Left ventricle myocardium inferior (tissue), 1 donor: ENCODE data around the gene GRIA1. TPM values are rescaled to one million over a fixed set of nuclear protein-coding genes. Genes with fewer than 3 reads are reported as not detected.
"Not testable (repeated sequence)": the region's sequence is repeated elsewhere in the genome, so short reads cannot be mapped to it uniquely, and the experiment has no call there.

Experiments used
- DNase-seq: peaks from one replicate; pipeline ENCODE4 v3.0.0-alpha.2; 2020
- H3K27ac ChIP-seq: fragments of 200-600 bp; replicated peaks from 2 replicates; pipeline ENCODE4 v1.8.0; 2021
- H3K27me3 ChIP-seq: fragments of 200-600 bp; 2 replicates; pipeline ENCODE4 v1.8.0; 2021; ENCODE audit warnings: low read depth
- H3K36me3 ChIP-seq: fragments of 200-600 bp; 2 replicates; pipeline ENCODE4 v1.8.0; 2021
- H3K4me1 ChIP-seq: fragments of 200-600 bp; 2 replicates; pipeline ENCODE4 v1.8.0; 2021
- H3K4me3 ChIP-seq: fragments of 200-600 bp; 2 replicates; pipeline ENCODE4 v1.8.0; 2021; ENCODE audit warnings: mild to moderate bottlenecking, moderate library complexity
- H3K9me3 ChIP-seq: fragments of 200-600 bp; replicated peaks from 2 replicates; pipeline ENCODE4 v1.8.0; 2021
- intact Hi-C: fragments of 100-400 bp; cut with micrococcal nuclease; formaldehyde crosslinking; loops from one replicate; pipeline ENCODE4 v1.11.0; 2022
- total RNA-seq: library from RNA; stranded (reverse); fragmentation: NEBNext Ultra II Directional; extraction: Animal tissue kit (Norgen Biotek cat#: 25700); gene quantifications from one replicate; pipeline ENCODE4 v1.2.1, GENCODE V29; 2021
- TF ChIP-seq, protein P1 (sequence below): fragments of 200-600 bp; IDR thresholded peaks from 2 replicates; pipeline ENCODE4 v1.8.0; 2021; ENCODE audit warnings: antibody characterized with exemption, mild to moderate bottlenecking, borderline replicate concordance
- donor health status: DM: no; HTN: yes; CAD: no; lungs with severe emphysema.

Gene GRIA1
- total RNA-seq, 1 donor from 2014 or later = 0.14 TPM

DNA sequence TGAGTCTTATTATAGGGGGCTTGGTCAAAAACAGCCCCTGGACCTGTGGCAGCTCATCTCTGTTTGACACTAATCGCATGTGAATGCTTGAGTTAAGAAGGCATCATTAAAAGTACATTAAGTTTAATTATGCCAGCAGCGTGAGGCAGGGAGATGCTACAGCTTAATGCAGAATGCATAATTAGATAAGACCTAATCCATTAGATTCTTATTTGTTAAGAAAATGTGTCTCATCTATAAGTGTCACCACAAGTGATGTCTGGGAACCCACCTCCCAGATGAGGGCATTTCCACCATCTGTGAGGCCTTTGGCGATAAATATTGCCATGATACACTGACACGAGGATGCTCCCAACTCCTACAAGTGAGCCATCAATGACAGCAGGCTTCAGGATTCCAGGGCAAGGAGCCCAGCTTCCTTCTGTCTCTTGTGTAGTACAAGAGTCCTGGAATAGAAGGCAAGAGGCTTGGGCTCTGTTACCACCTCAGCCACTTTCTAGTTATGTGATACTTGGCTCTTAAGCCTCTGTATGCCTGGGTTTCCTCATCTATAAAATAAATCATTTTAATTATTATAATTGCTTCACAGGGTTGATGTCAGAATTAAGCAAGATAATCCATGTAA lies 345.5 kb downstream of the GRIA1 start:
- peaks cover 1% of the 10 kb centered on the region for H3K27me3 ChIP-seq
- DNase-seq = no peak
- intact Hi-C loops = no loop called here
- H3K36me3 ChIP-seq = no peaks in the 10 kb centered on the region
- no peak overlapping the region for H3K4me3 ChIP-seq
- H3K4me1 ChIP-seq = no peaks in the 10 kb centered on the region
- no peak overlapping the region for H3K27ac ChIP-seq
- no peaks in the 10 kb centered on the region for H3K9me3 ChIP-seq
- TF ChIP-seq, protein P1, sequence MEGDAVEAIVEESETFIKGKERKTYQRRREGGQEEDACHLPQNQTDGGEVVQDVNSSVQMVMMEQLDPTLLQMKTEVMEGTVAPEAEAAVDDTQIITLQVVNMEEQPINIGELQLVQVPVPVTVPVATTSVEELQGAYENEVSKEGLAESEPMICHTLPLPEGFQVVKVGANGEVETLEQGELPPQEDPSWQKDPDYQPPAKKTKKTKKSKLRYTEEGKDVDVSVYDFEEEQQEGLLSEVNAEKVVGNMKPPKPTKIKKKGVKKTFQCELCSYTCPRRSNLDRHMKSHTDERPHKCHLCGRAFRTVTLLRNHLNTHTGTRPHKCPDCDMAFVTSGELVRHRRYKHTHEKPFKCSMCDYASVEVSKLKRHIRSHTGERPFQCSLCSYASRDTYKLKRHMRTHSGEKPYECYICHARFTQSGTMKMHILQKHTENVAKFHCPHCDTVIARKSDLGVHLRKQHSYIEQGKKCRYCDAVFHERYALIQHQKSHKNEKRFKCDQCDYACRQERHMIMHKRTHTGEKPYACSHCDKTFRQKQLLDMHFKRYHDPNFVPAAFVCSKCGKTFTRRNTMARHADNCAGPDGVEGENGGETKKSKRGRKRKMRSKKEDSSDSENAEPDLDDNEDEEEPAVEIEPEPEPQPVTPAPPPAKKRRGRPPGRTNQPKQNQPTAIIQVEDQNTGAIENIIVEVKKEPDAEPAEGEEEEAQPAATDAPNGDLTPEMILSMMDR = no peak

DNA sequence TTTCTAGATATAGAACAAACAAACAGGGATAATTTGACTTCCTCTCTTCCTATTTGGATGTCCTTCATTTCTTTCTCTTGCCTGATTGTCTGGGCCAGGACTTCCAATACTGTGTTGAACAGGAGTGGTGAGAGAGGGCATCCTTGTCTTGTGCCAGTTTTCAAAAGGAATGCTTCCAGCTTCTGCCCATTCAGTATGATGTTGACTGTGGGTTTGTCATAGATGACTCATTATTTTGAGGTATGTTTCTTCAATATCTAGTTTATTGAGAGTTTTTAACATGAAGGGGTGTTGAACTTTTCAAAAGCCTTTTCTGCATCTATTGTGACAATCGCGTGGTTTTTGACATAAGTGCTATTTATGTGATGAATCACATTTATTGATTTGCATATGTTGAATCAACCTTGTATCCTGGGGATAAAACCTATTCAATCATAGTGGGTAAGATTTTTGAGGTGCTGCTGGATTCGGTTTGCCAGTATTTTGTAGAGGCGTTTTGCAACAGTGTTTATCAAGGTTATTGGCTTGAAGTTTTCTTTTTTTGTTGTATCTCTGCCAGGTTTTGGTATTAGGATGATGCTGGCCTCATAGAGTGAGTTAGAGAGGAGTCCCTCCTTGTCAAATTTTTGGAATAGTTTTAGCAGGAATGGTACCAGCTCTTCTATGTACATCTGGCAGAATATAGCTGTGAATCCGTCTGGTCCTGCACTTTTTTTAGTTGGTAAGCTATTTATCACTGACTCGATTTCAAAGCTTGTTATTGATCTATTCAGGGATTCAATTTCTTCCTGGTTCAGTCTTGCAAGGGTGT lies 359.0 kb downstream of the GRIA1 start:
- H3K36me3 ChIP-seq, DNase-seq, intact Hi-C loops, H3K4me1 ChIP-seq, H3K27me3 ChIP-seq, H3K4me3 ChIP-seq, H3K27ac ChIP-seq: not testable (repeated sequence)
- peaks cover 14% of the 10 kb centered on the region for H3K9me3 ChIP-seq

DNA sequence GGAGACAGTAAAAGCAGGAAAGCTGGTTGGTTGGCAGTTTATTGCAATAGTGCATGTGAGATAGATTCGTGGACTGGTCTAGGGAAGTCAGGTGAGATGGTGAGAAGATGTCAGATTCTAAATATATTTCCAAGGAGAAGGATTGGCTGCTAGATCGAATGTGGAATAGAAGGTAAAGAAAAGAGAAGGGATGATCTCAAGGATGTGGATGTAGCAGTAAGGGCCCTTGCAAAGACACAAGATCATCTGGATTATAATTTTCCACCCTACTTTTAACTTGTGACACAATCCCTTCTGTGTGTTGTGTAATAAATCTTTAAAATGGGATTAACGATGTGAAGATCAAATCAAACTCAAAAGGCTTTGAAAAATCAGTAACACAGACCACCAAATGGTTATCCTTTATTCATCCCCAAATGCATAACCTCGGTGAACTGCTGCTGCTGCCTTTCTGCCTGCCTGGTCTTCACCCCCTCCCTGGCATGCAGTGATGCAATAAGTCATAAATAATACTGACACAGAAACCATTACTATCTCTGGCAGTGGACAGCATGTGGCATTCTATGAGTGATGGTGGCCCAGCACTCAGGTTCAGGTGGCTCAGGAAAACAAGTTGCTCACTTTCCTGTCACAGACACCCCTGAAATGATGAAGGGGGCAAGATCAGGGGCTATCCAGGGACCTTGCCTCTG lies 369.9 kb downstream of the GRIA1 start:
- TF ChIP-seq, protein P1 = no peak
- H3K4me3 ChIP-seq = no peak overlapping the region
- DNase-seq = no peak
- peaks cover 18% of the 10 kb centered on the region for H3K9me3 ChIP-seq
- no peaks in the 10 kb centered on the region for H3K36me3 ChIP-seq
- no peaks in the 10 kb centered on the region for H3K27me3 ChIP-seq
- intact Hi-C loops = no loop called here
- H3K27ac ChIP-seq = no peak overlapping the region
- H3K4me1 ChIP-seq = no peaks in the 10 kb centered on the region

DNA sequence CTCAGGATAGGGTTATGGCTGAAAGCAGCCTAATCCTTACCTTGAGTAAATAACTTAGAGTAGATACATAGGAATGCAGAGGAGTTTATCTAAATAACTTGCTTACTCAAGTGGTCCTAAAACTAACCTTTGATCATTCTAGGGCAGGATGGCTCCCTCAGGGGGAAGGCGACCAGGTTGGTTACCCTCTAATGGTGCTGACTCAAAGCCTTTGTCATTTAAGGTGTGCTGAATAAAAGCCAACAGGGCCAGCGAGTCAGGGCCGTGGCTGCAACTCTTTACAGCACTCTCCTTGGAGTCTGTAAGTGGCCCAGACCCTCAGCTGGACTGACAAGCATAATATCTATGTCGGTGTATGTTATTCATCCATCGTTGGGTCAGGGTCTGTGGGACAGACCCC lies 372.4 kb downstream of the GRIA1 start:
- intact Hi-C loops, DNase-seq, H3K27ac ChIP-seq, H3K4me3 ChIP-seq, H3K36me3 ChIP-seq, H3K27me3 ChIP-seq, H3K4me1 ChIP-seq, H3K9me3 ChIP-seq: not testable (repeated sequence)
